ENCODE results near the gene SAMD4A.

- TF ChIP-seq CTCF (IDR thresholded peaks at IDR 0.05), result no peak
- TF ChIP-seq POLR2A (IDR thresholded peaks at IDR 0.05), result no peak
Observed at GRCh38 chr14:54683882-54684794, 117.2 kb downstream of the SAMD4A start.
